Upper lobe of left lung (tissue), 6 donors: Measurements from ENCODE around the gene DZIP1. TPM values are rescaled to one million over a fixed set of nuclear protein-coding genes. Genes with fewer than 3 reads are reported as not detected.

Experiments
- ATAC-seq, 2 donors: fragments of 200-7000 bp; cut with Tn5 transposase; one replicate each; pipeline ENCODE4 v1.9.1; 2022; ENCODE audit warnings: mild to moderate bottlenecking in 2 of 2, moderate library complexity in 2 of 2; ENCODE audit not compliant: low FRiP score in 2 of 2
- DNase-seq, 2 donors: peaks; one replicate each; pipeline ENCODE4 v3.0.0-alpha.2; 2019 to 2020
- H3K27ac ChIP-seq, 4 donors: fragments of 200-600 bp; sonication (generic); one replicate each; pipeline ENCODE4 v1.5.1; 2016 to 2019
- H3K27me3 ChIP-seq, 4 donors: fragments of 200-600 bp; sonication (generic); one replicate each; pipeline ENCODE4 v1.5.1; 2017 to 2019
- H3K36me3 ChIP-seq, 4 donors: fragments of 200-600 bp; sonication (generic); one replicate each; pipeline ENCODE4 v1.5.1; 2016 to 2019
- H3K4me1 ChIP-seq, 4 donors: fragments of 200-600 bp; sonication (generic); one replicate each; pipeline ENCODE4 v1.5.1; 2018 to 2019
- H3K4me3 ChIP-seq, 4 donors: fragments of 200-600 bp; sonication (generic); one replicate each; pipeline ENCODE4 v1.5.1; 2017 to 2019; ENCODE audit warnings: mild to moderate bottlenecking in 2 of 4, moderate library complexity in 1 of 4
- H3K9me3 ChIP-seq, 4 donors: fragments of 200-600 bp; sonication (generic); one replicate each; pipeline ENCODE4 v1.5.1; 2018 to 2019
- CTCF ChIP-seq, 6 experiments: fragments of 450-650 bp in 4 of 6; fragments of 200-600 bp in 2 of 6; sonication (generic) in 2 of 6; IDR thresholded peaks; one replicate each; pipeline ENCODE4 v1.5.1; 2016 to 2019; ENCODE audit warnings: antibody characterized with exemption in 6 of 6
- EP300 ChIP-seq, 4 donors: sonication (generic); formaldehyde crosslinking; IDR thresholded peaks; one replicate each; pipeline ENCODE4 v1.5.1; 2017; ENCODE audit warnings: antibody characterized with exemption in 4 of 4, control low read depth in 2 of 4
- POLR2A ChIP-seq, 4 donors: fragments of 450-650 bp; IDR thresholded peaks; one replicate each; pipeline ENCODE4 v1.5.1; 2016 to 2017; ENCODE audit warnings: antibody characterized with exemption in 4 of 4, mild to moderate bottlenecking in 2 of 4
- POLR2AphosphoS5 ChIP-seq, 2 donors: sonication (generic); formaldehyde crosslinking; IDR thresholded peaks; one replicate each; pipeline ENCODE4 v1.5.1; 2017; ENCODE audit warnings: antibody characterized with exemption in 2 of 2
- WGBS, 2 donors: methylation state at CpG; one replicate each; pipeline ENCODE4 v1.1.5; 2017 to 2018; 5-methylcytosine and 5-hydroxymethylcytosine counted together
- total RNA-seq, 6 donors: library from RNA; depleted of rRNA in 4 of 6; stranded (reverse); fragments of >200 nt in 4 of 6; gene quantifications; one replicate each; pipeline versions ENCODE4 v1.1.0 to v1.2.1, GENCODE V29; 2016 to 2021
- donor health status: DM: no; HTN: no; CAD: no; lungs with moderate emphysema.
- donor health status: DM: no; HTN: yes; CAD: no; lungs with severe emphysema.

DZIP1 gene
- total RNA-seq, 6 donors from 2014 or later, result 4.8 to 18.4 (median 8.7) TPM

GRCh38 chr13:95585867-95586266 is 58.6 kb downstream of the DZIP1 start:
- Histone ChIP-seq H3K27ac (no peak overlapping the region), H3K4me3 (no peak overlapping the region), H3K36me3 (peaks cover 0 to 3% (median 0%) of the 10 kb centered on the region in 4 donors), H3K4me1 (no peaks in the 10 kb centered on the region), H3K9me3 (no peaks in the 10 kb centered on the region), H3K27me3 (no peaks in the 10 kb centered on the region)
- WGBS, 2 donors, result 90 to 96% methylated on average over 4 of the region's 4 CpGs
- ATAC-seq, result no peak
- no peak for DNase-seq
- TF ChIP-seq EP300 (IDR thresholded peaks at IDR 0.05) (no peak), POLR2AphosphoS5 (IDR thresholded peaks at IDR 0.05) (no peak), CTCF (IDR thresholded peaks at IDR 0.05) (no peak), POLR2A (IDR thresholded peaks at IDR 0.05) (no peak)

- 79 to 87% methylated on average over 3 of the region's 3 CpGs for WGBS, 2 donors
These were observed 65.2 kb downstream of the DZIP1 start for GRCh38 chr13:95579303-95579702.

GRCh38 chr13:95573221-95573620 is 71.3 kb downstream of the DZIP1 start:
- 86 to 88% methylated on average over 4 of the region's 4 CpGs for WGBS, 2 donors
- Histone ChIP-seq H3K4me3 (no peak overlapping the region), H3K27ac (no peak overlapping the region), H3K27me3 (no peaks in the 10 kb centered on the region), H3K36me3 (no peaks in the 10 kb centered on the region), H3K9me3 (no peaks in the 10 kb centered on the region), H3K4me1 (no peaks in the 10 kb centered on the region)
- TF ChIP-seq CTCF (IDR thresholded peaks at IDR 0.05), result no peak
- TF ChIP-seq POLR2A (IDR thresholded peaks at IDR 0.05), result no peak
- TF ChIP-seq POLR2AphosphoS5 (IDR thresholded peaks at IDR 0.05), result no peak
- TF ChIP-seq EP300 (IDR thresholded peaks at IDR 0.05), result no peak
- no peak for DNase-seq
- ATAC-seq, result no peak

More at GRCh38 chr13:95579303-95579702, 65.2 kb downstream of the DZIP1 start:
- Histone ChIP-seq H3K36me3 (no peaks in the 10 kb centered on the region), H3K27me3 (no peaks in the 10 kb centered on the region), H3K4me3 (no peak overlapping the region), H3K4me1 (no peaks in the 10 kb centered on the region), H3K9me3 (no peaks in the 10 kb centered on the region), H3K27ac (no peak overlapping the region)
- ATAC-seq (no peak), DNase-seq (no peak)
- TF ChIP-seq POLR2AphosphoS5 (IDR thresholded peaks at IDR 0.05), result no peak
- TF ChIP-seq CTCF (IDR thresholded peaks at IDR 0.05), result no peak
- TF ChIP-seq POLR2A (IDR thresholded peaks at IDR 0.05), result no peak
- no peak for TF ChIP-seq EP300 (IDR thresholded peaks at IDR 0.05)

- 75 to 81% methylated on average over 6 of the region's 6 CpGs for WGBS, 2 donors
- TF ChIP-seq EP300 (IDR thresholded peaks at IDR 0.05), result no peak
- TF ChIP-seq POLR2A (IDR thresholded peaks at IDR 0.05), result no peak
These were observed 72.6 kb downstream of the DZIP1 start for GRCh38 chr13:95571941-95572340.

GRCh38 chr13:95570016-95570415 is 74.5 kb downstream of the DZIP1 start:
- ATAC-seq (no peak), DNase-seq (no peak)
- Histone ChIP-seq H3K4me1 (no peaks in the 10 kb centered on the region), H3K4me3 (no peak overlapping the region), H3K27ac (no peak overlapping the region), H3K9me3 (no peaks in the 10 kb centered on the region), H3K36me3 (no peaks in the 10 kb centered on the region), H3K27me3 (no peaks in the 10 kb centered on the region)
- TF ChIP-seq POLR2A (IDR thresholded peaks at IDR 0.05), result no peak
- no peak for TF ChIP-seq POLR2AphosphoS5 (IDR thresholded peaks at IDR 0.05)
- no peak for TF ChIP-seq EP300 (IDR thresholded peaks at IDR 0.05)
- no peak for TF ChIP-seq CTCF (IDR thresholded peaks at IDR 0.05)
- 86 to 91% methylated on average over 5 of the region's 5 CpGs for WGBS, 2 donors

More at GRCh38 chr13:95571941-95572340, 72.6 kb downstream of the DZIP1 start:
- no peaks in the 10 kb centered on the region for H3K36me3 ChIP-seq
- DNase-seq (no peak), ATAC-seq (no peak)
- H3K27ac ChIP-seq, result no peak overlapping the region
- no peaks in the 10 kb centered on the region for H3K4me1 ChIP-seq
- H3K27me3 ChIP-seq, result no peaks in the 10 kb centered on the region
- H3K4me3 ChIP-seq, result no peak overlapping the region
- no peaks in the 10 kb centered on the region for H3K9me3 ChIP-seq
